HG03354 (cell line): ENCODE measurements around the gene AFTPH.

Experiments
- ATAC-seq: cut with Tn5 transposase; IDR thresholded peaks from one replicate; pipeline ENCODE4 v1.9.1; 2021; ENCODE audit warnings: mild to moderate bottlenecking; ENCODE audit not compliant: unreplicated experiment, poor library complexity, severe bottlenecking

AFTPH gene

GRCh38 chr2:64625299-64626145, 101.4 kb downstream of the AFTPH start:
- no peak for ATAC-seq

GRCh38 chr2:64626146-64626809, 102.2 kb downstream of the AFTPH start:
- no peak for ATAC-seq

- ATAC-seq: no peak
These were observed 103.0 kb downstream of the AFTPH start for GRCh38 chr2:64626963-64627760.

- ATAC-seq: no peak
These were observed 104.0 kb downstream of the AFTPH start for GRCh38 chr2:64627860-64628841.

GRCh38 chr2:64629329-64629781, 105.2 kb downstream of the AFTPH start:
- ATAC-seq: no peak

- no peak for ATAC-seq
These were observed 105.7 kb downstream of the AFTPH start for GRCh38 chr2:64629875-64630274.

GRCh38 chr2:64630752-64631151, 106.6 kb downstream of the AFTPH start:
- no peak for ATAC-seq

GRCh38 chr2:64631771-64632170, 107.6 kb downstream of the AFTPH start:
- ATAC-seq: no peak

- ATAC-seq: no peak
These were observed 109.0 kb downstream of the AFTPH start for GRCh38 chr2:64632835-64633819.

- no peak for ATAC-seq
These were observed 110.5 kb downstream of the AFTPH start for GRCh38 chr2:64634345-64635267.

GRCh38 chr2:64635976-64636911, 112.1 kb downstream of the AFTPH start:
- ATAC-seq: peak; percentile 79

GRCh38 chr2:64637000-64637635, 113.0 kb downstream of the AFTPH start:
- peak; percentile 63 for ATAC-seq

- ATAC-seq: no peak
These were observed 113.8 kb downstream of the AFTPH start for GRCh38 chr2:64637931-64638330.

- no peak for ATAC-seq
These were observed 114.5 kb downstream of the AFTPH start for GRCh38 chr2:64638502-64639120.

GRCh38 chr2:64639691-64640090, 115.6 kb downstream of the AFTPH start:
- ATAC-seq: no peak
